Measurements from ENCODE around the gene FCHSD1. TPM values are rescaled to one million over a fixed set of nuclear protein-coding genes. Genes with fewer than 3 reads are reported as not detected.

The FCHSD1 gene
- total and polyA plus RNA-seq, 10 of the 15 experiments (the other 5 are each of a cell fraction or from before 2014, with no cell fraction given) = 0.97 to 22.8 (median 10.7) TPM

DNA sequence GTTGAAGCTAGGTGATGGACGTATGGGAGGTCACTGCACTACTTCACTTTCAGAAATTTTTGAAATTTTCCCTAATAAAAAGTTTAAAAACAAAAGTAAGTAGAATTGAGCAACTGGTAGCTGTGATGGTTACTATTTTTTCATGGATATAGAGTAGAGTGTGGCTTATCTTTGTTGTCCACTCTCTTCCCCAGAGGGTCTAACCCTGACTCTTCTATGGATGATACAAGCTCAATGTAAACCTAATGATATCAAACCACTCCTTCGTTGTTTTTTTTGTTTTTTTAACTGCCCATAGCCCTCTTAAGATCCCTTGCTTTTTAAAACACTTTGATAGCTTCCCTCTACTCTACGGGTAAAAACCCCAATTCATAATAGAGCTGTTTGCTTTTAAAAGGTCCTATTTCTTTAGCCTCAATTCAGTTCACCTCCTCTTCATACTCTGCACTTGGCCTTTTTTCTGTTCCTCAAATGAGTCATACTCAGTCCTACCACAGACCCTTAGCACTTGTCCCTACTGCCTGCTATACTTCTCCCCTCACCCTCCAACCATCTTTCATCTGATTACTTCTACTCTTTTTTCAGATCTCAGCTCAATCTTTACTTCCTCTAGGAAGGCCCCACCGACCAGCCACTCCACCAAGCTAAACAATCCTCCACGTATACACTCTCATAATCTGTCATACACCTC, 17.2 kb downstream of the FCHSD1 start:
- peak overlapping the region; percentile 25; the same call in 1 of the 2 replicates for H3K9ac ChIP-seq (ENCODE audit: control insufficient read depth, insufficient read depth, low read length)
- POLR2A ChIA-PET = interaction anchor here (0.6 to 11.5 kb wide), 12 partner anchors 10 to 1597 kb away, joined by 3 to 215 read pairs (median 4); partner anchors contain the start of genes DIAPH1 and FCHSD1
- peak overlapping the region; percentile 85 for H3K4me3 ChIP-seq
- CTCF ChIA-PET = interaction anchor here (1.1 to 11.2 kb wide), 18 partner anchors 9 to 335 kb away, joined by 3 to 137 read pairs (median 7); partner anchors contain the start of genes DIAPH1, FCHSD1, PCDHGA11 and RNF14
- intact Hi-C loops (cut with micrococcal nuclease; ENCODE audit: unreplicated experiment) = loop anchor here (2.0 kb wide), 1 partner anchor 15 kb away; the partner anchor contains the start of gene DIAPH1
- peak overlapping the region; percentile 61 for H3K27ac ChIP-seq (ENCODE audit: control insufficient read depth, insufficient read depth)
- 19% methylated on average over 5 of the region's 5 CpGs for WGBS (ENCODE audit: insufficient coverage, insufficient replicate concordance, low lambda C conversion rate, missing lambda C conversion rate)
- H3K4me1 ChIP-seq (ENCODE audit: control insufficient read depth, insufficient read depth, low read length) = peaks cover 37% of the 10 kb centered on the region
- DNase-seq (ENCODE audit: low read depth, low spot score) (peak; percentile 67), FAIRE-seq (peak; percentile 61), ATAC-seq (peak; percentile 69)
- H3K9me3 ChIP-seq (replicated peaks; ENCODE audit: control insufficient read depth, insufficient read depth, low read length) = no peaks in the 10 kb centered on the region
- no TSS peak for BruUV-seq (replicated peaks)
- peaks cover 6 to 17% of the 10 kb centered on the region in 2 experiments for H3K36me3 ChIP-seq (ENCODE audit: control insufficient read depth in 2 of 2, insufficient read depth in 2 of 2, low read length in 1 of 2)
- peaks cover 59% of the 10 kb centered on the region for H3K79me2 ChIP-seq (ENCODE audit: control insufficient read depth, insufficient read depth, low read length)
- in situ Hi-C loops (cut with MboI) = no loop called here
- H3K4me2 ChIP-seq (ENCODE audit: control insufficient read depth, insufficient read depth) = peak overlapping the region; percentile 98
- SMC1A ChIA-PET (ENCODE audit: uncharacterized antibody, unreplicated experiment) = interaction anchor here (1.1 to 12.9 kb wide), 11 partner anchors 8 to 70 kb away, joined by 3 to 245 read pairs (median 9); partner anchors contain the start of genes DIAPH1 and FCHSD1
- RAD21 ChIA-PET (ENCODE audit: unreplicated experiment) = interaction anchor here (1.0 to 8.2 kb wide), 12 partner anchors 8 to 327 kb away, joined by 3 to 124 read pairs (median 6); partner anchors contain the start of gene DIAPH1
- no peak overlapping the region for H2AFZ ChIP-seq (ENCODE audit: control insufficient read depth, low read depth, low read length)
- no peaks in the 10 kb centered on the region for H3K27me3 ChIP-seq (replicated peaks in 1 of 2; ENCODE audit: control insufficient read depth in 2 of 2, insufficient read depth in 2 of 2, low read length in 1 of 2)
- H4K20me1 ChIP-seq (ENCODE audit: control insufficient read depth, insufficient read depth) = no peaks in the 10 kb centered on the region
- TF ChIP-seq ZNF622 (IDR thresholded peaks at IDR 0.05) = no peak
- no peak for TF ChIP-seq EZH2 (IDR thresholded peaks at IDR 0.05; ENCODE audit: borderline replicate concordance, control insufficient read depth, low read depth, low read length)
- TF ChIP-seq IRF4 (IDR thresholded peaks at IDR 0.05; ENCODE audit: low read depth, low read length) = peak; percentile 89
- TF ChIP-seq TBL1XR1 (IDR thresholded peaks at IDR 0.05; ENCODE audit: low read depth, low read length) = 0 out of 2 replicates have a peak, but pooled peaks have one; percentile 40
- peak; percentile 85 for TF ChIP-seq ATF7 (IDR thresholded peaks at IDR 0.05; ENCODE audit: low read depth)
- 0 out of 2 replicates have a peak, but pooled peaks have one; percentile 37 for TF ChIP-seq WRNIP1 (IDR thresholded peaks at IDR 0.05; ENCODE audit: borderline replicate concordance, low read depth, low read length)
- TF ChIP-seq, protein P1, sequence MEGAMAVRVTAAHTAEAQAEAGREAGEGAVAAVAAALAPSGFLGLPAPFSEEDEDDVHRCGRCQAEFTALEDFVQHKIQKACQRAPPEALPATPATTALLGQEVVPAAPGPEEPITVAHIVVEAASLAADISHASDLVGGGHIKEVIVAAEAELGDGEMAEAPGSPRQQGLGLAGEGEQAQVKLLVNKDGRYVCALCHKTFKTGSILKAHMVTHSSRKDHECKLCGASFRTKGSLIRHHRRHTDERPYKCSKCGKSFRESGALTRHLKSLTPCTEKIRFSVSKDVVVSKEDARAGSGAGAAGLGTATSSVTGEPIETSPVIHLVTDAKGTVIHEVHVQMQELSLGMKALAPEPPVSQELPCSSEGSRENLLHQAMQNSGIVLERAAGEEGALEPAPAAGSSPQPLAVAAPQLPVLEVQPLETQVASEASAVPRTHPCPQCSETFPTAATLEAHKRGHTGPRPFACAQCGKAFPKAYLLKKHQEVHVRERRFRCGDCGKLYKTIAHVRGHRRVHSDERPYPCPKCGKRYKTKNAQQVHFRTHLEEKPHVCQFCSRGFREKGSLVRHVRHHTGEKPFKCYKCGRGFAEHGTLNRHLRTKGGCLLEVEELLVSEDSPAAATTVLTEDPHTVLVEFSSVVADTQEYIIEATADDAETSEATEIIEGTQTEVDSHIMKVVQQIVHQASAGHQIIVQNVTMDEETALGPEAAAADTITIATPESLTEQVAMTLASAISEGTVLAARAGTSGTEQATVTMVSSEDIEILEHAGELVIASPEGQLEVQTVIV (IDR thresholded peaks at IDR 0.05; ENCODE audit: borderline replicate concordance, partially characterized antibody) = no peak
- peak; percentile 92 for TF ChIP-seq JUNB (IDR thresholded peaks at IDR 0.05)
- TF ChIP-seq IKZF2 (IDR thresholded peaks at IDR 0.05) = peak; percentile 59 to 73; a peak in 2 of 4 replicates
- no peak for TF ChIP-seq PML (IDR thresholded peaks at IDR 0.05; ENCODE audit: low read length)
- TF ChIP-seq SUZ12 (IDR thresholded peaks at IDR 0.05; ENCODE audit: unreplicated experiment) = no peak
- peak; percentile 27; the same call in 1 of the 2 replicates for TF ChIP-seq CREB1 (IDR thresholded peaks at IDR 0.05; ENCODE audit: low read depth)
- TF ChIP-seq, protein P2, sequence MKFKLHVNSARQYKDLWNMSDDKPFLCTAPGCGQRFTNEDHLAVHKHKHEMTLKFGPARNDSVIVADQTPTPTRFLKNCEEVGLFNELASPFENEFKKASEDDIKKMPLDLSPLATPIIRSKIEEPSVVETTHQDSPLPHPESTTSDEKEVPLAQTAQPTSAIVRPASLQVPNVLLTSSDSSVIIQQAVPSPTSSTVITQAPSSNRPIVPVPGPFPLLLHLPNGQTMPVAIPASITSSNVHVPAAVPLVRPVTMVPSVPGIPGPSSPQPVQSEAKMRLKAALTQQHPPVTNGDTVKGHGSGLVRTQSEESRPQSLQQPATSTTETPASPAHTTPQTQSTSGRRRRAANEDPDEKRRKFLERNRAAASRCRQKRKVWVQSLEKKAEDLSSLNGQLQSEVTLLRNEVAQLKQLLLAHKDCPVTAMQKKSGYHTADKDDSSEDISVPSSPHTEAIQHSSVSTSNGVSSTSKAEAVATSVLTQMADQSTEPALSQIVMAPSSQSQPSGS (IDR thresholded peaks at IDR 0.05; ENCODE audit: low read length) = peak; percentile 70; the same call in 1 of the 2 replicates
- peak in 1 of 2 experiments; percentile 48; a peak in 1 of 4 replicates for TF ChIP-seq ETV6 (conservative IDR thresholded peaks at IDR 0.05 in 1 of 2, IDR thresholded peaks at IDR 0.05 in 1 of 2; ENCODE audit: borderline replicate concordance in 1 of 2, low read depth in 1 of 2)
- no peak for TF ChIP-seq ESRRA (IDR thresholded peaks at IDR 0.05; ENCODE audit: low read length)
- TF ChIP-seq ZZZ3 (IDR thresholded peaks at IDR 0.05; ENCODE audit: control insufficient read depth, insufficient read length, low read depth) = no peak
- TF ChIP-seq ZNF217 (IDR thresholded peaks at IDR 0.05) = peak; percentile 73; the same call in 1 of the 2 replicates
- peak; percentile 82 for TF ChIP-seq RUNX3 (IDR thresholded peaks at IDR 0.05; ENCODE audit: low read length)
